WTC11 (cell line): ENCODE data around the gene C6orf136. TPM values are rescaled to one million over a fixed set of nuclear protein-coding genes. Genes with fewer than 3 reads are reported as not detected.
A peak's percentile ranks its signal among the peaks of the same experiment; 100 is the strongest.

Experiments
- CBFB ChIP-seq: sonication (generic); formaldehyde crosslinking; IDR thresholded peaks from 2 replicates; pipeline ENCODE4 v1.8.1; 2022; ENCODE audit warnings: mild to moderate bottlenecking, low read depth, missing genetic modification reagents
- CREM ChIP-seq: sonication (generic); formaldehyde crosslinking; IDR thresholded peaks from 2 replicates; pipeline ENCODE4 v1.8.1; 2022; ENCODE audit warnings: mild to moderate bottlenecking, missing genetic modification reagents, moderate library complexity
- ELF4 ChIP-seq: sonication (generic); formaldehyde crosslinking; IDR thresholded peaks from 2 replicates; pipeline ENCODE4 v1.8.1; 2022; ENCODE audit warnings: low read depth, mild to moderate bottlenecking, moderate library complexity, missing genetic modification reagents
- FOXP1 ChIP-seq: sonication (generic); formaldehyde crosslinking; IDR thresholded peaks from 2 replicates; pipeline ENCODE4 v1.8.0; 2022; ENCODE audit warnings: missing genetic modification reagents, mild to moderate bottlenecking, moderate library complexity, borderline replicate concordance
- KAT7 ChIP-seq: sonication (generic); formaldehyde crosslinking; IDR thresholded peaks from 2 replicates; pipeline ENCODE4 v1.8.1; 2023; ENCODE audit warnings: missing genetic modification reagents, mild to moderate bottlenecking, borderline replicate concordance
- NFATC4 ChIP-seq: fragments of 250-450 bp; sonication (Bioruptor Pico); IDR thresholded peaks from 2 replicates; pipeline ENCODE4 v1.9.0; 2021; ENCODE audit warnings: mild to moderate bottlenecking
- ZNF138 ChIP-seq: sonication (generic); formaldehyde crosslinking; conservative IDR thresholded peaks from 2 replicates; pipeline ENCODE4 v1.8.1; 2022; ENCODE audit warnings: mild to moderate bottlenecking, moderate library complexity, missing genetic modification reagents
- ZNF396 ChIP-seq: fragments of 250-450 bp; sonication (Bioruptor Pico); IDR thresholded peaks from 2 replicates; pipeline ENCODE4 v1.8.0; 2021; ENCODE audit warnings: mild to moderate bottlenecking, moderate library complexity, borderline replicate concordance
- ZNF671 ChIP-seq: fragments of 250-450 bp; sonication (Bioruptor Pico); IDR thresholded peaks from 2 replicates; pipeline ENCODE4 v1.8.0; 2021; ENCODE audit warnings: mild to moderate bottlenecking
- total RNA-seq: library from RNA; stranded (reverse); gene quantifications from 3 replicates; pipeline ENCODE4 v1.2.3, GENCODE V29; 2021
- TF ChIP-seq, protein P1 (sequence below): sonication (generic); formaldehyde crosslinking; IDR thresholded peaks from 2 replicates; pipeline ENCODE4 v1.8.0; 2023; ENCODE audit warnings: missing genetic modification reagents, mild to moderate bottlenecking, borderline replicate concordance
- TF ChIP-seq, protein P2 (sequence below): fragments of 250-450 bp; sonication (Bioruptor Pico); IDR thresholded peaks from 2 replicates; pipeline ENCODE4 v1.9.0; 2021; ENCODE audit warnings: moderate library complexity, mild to moderate bottlenecking, inconsistent platforms, borderline replicate concordance
- TF ChIP-seq, protein P3 (sequence below): sonication (generic); formaldehyde crosslinking; IDR thresholded peaks from 2 replicates; pipeline ENCODE4 v1.8.1; 2022; ENCODE audit warnings: mild to moderate bottlenecking, missing genetic modification reagents, moderate library complexity, borderline replicate concordance
- TF ChIP-seq, protein P4 (sequence below): sonication (generic); formaldehyde crosslinking; IDR thresholded peaks from 2 replicates; pipeline ENCODE4 v1.8.0; 2022; ENCODE audit warnings: mild to moderate bottlenecking, missing genetic modification reagents
- TF ChIP-seq, protein P5 (sequence below): fragments of 250-450 bp; sonication (Bioruptor Pico); IDR thresholded peaks from 2 replicates; pipeline ENCODE4 v1.8.0; 2021; ENCODE audit warnings: mild to moderate bottlenecking
- TF ChIP-seq, protein P6 (sequence below): fragments of 250-450 bp; sonication (Bioruptor Pico); conservative IDR thresholded peaks from 2 replicates; pipeline ENCODE4 v1.9.0; 2021; ENCODE audit warnings: mild to moderate bottlenecking
- TF ChIP-seq, protein P7 (sequence below): sonication (generic); formaldehyde crosslinking; IDR thresholded peaks from 2 replicates; pipeline ENCODE4 v1.8.0; 2023; ENCODE audit warnings: mild to moderate bottlenecking, missing genetic modification reagents
- TF ChIP-seq, protein P8 (sequence below): sonication (generic); formaldehyde crosslinking; conservative IDR thresholded peaks from 2 replicates; pipeline ENCODE4 v1.8.1; 2023; ENCODE audit warnings: mild to moderate bottlenecking, low read depth, missing genetic modification reagents, moderate library complexity

Gene C6orf136
- total RNA-seq, 1 experiment from 2014 or later: 26.5 TPM

DNA sequence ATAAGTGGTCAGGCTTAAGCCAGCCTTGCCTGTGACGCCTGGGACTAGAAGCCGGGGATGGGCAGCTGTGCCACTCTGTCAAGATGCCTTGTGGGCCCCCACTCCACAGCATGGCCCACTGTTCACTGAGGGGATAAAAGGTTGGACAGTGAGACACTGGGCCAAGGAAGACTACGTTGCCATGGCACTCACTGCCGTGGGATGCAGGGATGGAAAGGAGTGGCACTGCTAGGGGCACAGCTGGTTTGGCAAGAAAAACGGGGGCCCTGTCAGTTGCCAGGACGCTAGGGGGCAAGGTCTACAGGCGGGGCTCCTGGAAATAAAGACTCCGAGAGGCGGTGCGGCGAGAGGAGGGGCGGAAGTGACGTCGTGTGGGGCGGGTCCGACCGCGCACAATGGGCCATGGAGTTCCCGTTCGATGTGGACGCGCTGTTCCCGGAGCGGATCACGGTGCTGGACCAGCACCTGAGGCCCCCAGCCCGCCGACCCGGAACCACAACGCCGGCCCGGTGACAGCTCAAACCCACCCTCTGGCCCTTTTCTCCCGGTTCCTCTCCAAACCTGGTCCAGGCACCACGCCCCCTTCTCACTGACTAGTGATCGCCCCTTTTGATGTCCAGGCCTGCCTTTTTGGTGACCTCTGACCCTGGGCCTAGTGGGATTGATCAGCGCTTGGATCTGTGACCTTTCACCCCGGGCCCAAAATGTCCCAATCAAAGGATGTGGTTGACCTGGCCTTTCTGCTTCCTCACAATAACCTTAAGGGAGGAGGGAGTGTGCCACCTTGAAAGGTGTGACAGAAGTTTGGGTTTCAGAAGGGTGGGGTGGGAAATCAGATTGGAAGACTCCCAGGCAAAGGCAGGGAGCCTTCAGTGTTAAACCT, 20.2 kb upstream of the C6orf136 start, which contains the start of gene ATAT1 (continued):
- TF ChIP-seq CBFB: no peak
- peak; percentile 89 for TF ChIP-seq CREM (CRISPR knock-in tag)
- peak; percentile 67; the same call in 1 of the 2 replicates for TF ChIP-seq FOXP1 (CRISPR knock-in tag)
- no peak for TF ChIP-seq ELF4 (CRISPR knock-in tag)
- TF ChIP-seq, protein P1, sequence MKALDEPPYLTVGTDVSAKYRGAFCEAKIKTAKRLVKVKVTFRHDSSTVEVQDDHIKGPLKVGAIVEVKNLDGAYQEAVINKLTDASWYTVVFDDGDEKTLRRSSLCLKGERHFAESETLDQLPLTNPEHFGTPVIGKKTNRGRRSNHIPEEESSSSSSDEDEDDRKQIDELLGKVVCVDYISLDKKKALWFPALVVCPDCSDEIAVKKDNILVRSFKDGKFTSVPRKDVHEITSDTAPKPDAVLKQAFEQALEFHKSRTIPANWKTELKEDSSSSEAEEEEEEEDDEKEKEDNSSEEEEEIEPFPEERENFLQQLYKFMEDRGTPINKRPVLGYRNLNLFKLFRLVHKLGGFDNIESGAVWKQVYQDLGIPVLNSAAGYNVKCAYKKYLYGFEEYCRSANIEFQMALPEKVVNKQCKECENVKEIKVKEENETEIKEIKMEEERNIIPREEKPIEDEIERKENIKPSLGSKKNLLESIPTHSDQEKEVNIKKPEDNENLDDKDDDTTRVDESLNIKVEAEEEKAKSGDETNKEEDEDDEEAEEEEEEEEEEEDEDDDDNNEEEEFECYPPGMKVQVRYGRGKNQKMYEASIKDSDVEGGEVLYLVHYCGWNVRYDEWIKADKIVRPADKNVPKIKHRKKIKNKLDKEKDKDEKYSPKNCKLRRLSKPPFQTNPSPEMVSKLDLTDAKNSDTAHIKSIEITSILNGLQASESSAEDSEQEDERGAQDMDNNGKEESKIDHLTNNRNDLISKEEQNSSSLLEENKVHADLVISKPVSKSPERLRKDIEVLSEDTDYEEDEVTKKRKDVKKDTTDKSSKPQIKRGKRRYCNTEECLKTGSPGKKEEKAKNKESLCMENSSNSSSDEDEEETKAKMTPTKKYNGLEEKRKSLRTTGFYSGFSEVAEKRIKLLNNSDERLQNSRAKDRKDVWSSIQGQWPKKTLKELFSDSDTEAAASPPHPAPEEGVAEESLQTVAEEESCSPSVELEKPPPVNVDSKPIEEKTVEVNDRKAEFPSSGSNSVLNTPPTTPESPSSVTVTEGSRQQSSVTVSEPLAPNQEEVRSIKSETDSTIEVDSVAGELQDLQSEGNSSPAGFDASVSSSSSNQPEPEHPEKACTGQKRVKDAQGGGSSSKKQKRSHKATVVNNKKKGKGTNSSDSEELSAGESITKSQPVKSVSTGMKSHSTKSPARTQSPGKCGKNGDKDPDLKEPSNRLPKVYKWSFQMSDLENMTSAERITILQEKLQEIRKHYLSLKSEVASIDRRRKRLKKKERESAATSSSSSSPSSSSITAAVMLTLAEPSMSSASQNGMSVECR: no peak
- no peak for TF ChIP-seq KAT7 (CRISPR knock-in tag)
- TF ChIP-seq ZNF138 (CRISPR knock-in tag): no peak
- TF ChIP-seq, protein P2, sequence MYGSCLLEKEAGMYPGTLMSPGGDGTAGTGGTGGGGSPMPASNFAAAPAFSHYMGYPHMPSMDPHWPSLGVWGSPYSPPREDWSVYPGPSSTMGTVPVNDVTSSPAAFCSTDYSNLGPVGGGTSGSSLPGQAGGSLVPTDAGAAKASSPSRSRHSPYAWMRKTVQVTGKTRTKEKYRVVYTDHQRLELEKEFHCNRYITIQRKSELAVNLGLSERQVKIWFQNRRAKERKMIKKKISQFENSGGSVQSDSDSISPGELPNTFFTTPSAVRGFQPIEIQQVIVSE (CRISPR knock-in tag): no peak
- no peak for TF ChIP-seq ZNF396 (CRISPR knock-in tag)
- TF ChIP-seq ZNF671 (CRISPR knock-in tag): 0 out of 2 replicates have a peak, but pooled peaks have one; percentile 46
- TF ChIP-seq, protein P3, sequence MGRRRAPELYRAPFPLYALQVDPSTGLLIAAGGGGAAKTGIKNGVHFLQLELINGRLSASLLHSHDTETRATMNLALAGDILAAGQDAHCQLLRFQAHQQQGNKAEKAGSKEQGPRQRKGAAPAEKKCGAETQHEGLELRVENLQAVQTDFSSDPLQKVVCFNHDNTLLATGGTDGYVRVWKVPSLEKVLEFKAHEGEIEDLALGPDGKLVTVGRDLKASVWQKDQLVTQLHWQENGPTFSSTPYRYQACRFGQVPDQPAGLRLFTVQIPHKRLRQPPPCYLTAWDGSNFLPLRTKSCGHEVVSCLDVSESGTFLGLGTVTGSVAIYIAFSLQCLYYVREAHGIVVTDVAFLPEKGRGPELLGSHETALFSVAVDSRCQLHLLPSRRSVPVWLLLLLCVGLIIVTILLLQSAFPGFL (CRISPR knock-in tag): no peak
- TF ChIP-seq, protein P4, sequence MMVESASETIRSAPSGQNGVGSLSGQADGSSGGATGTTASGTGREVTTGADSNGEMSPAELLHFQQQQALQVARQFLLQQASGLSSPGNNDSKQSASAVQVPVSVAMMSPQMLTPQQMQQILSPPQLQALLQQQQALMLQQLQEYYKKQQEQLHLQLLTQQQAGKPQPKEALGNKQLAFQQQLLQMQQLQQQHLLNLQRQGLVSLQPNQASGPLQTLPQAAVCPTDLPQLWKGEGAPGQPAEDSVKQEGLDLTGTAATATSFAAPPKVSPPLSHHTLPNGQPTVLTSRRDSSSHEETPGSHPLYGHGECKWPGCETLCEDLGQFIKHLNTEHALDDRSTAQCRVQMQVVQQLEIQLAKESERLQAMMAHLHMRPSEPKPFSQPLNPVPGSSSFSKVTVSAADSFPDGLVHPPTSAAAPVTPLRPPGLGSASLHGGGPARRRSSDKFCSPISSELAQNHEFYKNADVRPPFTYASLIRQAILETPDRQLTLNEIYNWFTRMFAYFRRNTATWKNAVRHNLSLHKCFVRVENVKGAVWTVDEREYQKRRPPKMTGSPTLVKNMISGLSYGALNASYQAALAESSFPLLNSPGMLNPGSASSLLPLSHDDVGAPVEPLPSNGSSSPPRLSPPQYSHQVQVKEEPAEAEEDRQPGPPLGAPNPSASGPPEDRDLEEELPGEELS: peak; percentile 65
- TF ChIP-seq, protein P5, sequence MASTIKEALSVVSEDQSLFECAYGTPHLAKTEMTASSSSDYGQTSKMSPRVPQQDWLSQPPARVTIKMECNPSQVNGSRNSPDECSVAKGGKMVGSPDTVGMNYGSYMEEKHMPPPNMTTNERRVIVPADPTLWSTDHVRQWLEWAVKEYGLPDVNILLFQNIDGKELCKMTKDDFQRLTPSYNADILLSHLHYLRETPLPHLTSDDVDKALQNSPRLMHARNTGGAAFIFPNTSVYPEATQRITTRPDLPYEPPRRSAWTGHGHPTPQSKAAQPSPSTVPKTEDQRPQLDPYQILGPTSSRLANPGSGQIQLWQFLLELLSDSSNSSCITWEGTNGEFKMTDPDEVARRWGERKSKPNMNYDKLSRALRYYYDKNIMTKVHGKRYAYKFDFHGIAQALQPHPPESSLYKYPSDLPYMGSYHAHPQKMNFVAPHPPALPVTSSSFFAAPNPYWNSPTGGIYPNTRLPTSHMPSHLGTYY (CRISPR knock-in tag): peak; percentile 70; the same call in 1 of the 2 replicates
- TF ChIP-seq, protein P6, sequence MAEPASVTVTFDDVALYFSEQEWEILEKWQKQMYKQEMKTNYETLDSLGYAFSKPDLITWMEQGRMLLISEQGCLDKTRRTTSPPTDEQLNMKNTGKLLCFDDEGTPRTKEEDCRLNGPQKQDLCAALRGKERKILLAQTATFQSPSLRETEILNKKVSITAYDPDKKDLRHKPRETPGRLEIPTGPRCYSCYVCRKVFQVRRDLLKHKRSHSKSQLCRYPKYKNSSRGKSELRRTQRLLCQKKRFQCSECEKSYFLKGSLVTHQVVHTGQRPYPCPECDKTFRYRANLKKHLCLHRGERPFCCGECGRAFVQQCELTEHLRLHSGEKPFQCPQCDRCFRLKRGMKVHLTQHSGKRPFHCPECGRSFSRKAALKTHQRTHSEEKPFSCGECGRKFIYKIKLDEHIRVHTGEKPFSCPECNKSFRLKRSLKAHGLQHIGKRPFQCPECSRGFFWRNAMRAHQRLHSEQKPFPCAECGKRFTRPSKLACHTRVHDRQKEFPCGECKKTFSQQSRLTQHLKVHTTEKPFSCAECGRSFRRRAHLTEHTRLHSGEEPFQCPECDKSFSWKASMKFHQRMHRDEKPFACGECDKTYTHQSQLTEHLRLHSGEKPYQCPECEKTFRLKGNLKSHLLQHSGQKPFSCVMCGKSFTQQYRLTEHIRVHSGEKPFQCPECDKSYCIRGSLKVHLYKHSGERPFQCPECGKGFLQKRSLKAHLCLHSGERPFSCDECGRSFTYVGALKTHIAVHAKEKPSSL (CRISPR knock-in tag): peak; percentile 73
- peak; percentile 81 for TF ChIP-seq NFATC4 (CRISPR knock-in tag)
- TF ChIP-seq, protein P7, sequence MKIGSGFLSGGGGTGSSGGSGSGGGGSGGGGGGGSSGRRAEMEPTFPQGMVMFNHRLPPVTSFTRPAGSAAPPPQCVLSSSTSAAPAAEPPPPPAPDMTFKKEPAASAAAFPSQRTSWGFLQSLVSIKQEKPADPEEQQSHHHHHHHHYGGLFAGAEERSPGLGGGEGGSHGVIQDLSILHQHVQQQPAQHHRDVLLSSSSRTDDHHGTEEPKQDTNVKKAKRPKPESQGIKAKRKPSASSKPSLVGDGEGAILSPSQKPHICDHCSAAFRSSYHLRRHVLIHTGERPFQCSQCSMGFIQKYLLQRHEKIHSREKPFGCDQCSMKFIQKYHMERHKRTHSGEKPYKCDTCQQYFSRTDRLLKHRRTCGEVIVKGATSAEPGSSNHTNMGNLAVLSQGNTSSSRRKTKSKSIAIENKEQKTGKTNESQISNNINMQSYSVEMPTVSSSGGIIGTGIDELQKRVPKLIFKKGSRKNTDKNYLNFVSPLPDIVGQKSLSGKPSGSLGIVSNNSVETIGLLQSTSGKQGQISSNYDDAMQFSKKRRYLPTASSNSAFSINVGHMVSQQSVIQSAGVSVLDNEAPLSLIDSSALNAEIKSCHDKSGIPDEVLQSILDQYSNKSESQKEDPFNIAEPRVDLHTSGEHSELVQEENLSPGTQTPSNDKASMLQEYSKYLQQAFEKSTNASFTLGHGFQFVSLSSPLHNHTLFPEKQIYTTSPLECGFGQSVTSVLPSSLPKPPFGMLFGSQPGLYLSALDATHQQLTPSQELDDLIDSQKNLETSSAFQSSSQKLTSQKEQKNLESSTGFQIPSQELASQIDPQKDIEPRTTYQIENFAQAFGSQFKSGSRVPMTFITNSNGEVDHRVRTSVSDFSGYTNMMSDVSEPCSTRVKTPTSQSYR (CRISPR knock-in tag): no peak
- TF ChIP-seq, protein P8, sequence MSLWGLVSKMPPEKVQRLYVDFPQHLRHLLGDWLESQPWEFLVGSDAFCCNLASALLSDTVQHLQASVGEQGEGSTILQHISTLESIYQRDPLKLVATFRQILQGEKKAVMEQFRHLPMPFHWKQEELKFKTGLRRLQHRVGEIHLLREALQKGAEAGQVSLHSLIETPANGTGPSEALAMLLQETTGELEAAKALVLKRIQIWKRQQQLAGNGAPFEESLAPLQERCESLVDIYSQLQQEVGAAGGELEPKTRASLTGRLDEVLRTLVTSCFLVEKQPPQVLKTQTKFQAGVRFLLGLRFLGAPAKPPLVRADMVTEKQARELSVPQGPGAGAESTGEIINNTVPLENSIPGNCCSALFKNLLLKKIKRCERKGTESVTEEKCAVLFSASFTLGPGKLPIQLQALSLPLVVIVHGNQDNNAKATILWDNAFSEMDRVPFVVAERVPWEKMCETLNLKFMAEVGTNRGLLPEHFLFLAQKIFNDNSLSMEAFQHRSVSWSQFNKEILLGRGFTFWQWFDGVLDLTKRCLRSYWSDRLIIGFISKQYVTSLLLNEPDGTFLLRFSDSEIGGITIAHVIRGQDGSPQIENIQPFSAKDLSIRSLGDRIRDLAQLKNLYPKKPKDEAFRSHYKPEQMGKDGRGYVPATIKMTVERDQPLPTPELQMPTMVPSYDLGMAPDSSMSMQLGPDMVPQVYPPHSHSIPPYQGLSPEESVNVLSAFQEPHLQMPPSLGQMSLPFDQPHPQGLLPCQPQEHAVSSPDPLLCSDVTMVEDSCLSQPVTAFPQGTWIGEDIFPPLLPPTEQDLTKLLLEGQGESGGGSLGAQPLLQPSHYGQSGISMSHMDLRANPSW (CRISPR knock-in tag): no peak
